HCT116 (cell line): ENCODE results near the gene TMEM117.

ENCODE experiments used
- CEBPB ChIP-seq: IDR thresholded peaks from 2 replicates; pipeline ENCODE4 v1.6.1; 2012; ENCODE audit warnings: low read depth
- CTCF ChIP-seq, 3 experiments: fragments of 200-600 bp in 1 of 3; sonication (generic) in 1 of 3; IDR thresholded peaks in 2 of 3; conservative IDR thresholded peaks in 1 of 3; 2 replicates each; pipeline ENCODE4 v1.5.1; 2012 to 2017; ENCODE audit warnings: low read depth in 2 of 3, low read length in 2 of 3, antibody characterized with exemption in 1 of 3, borderline replicate concordance in 1 of 3, control low read depth in 1 of 3, mild to moderate bottlenecking in 1 of 3, mixed read lengths in 1 of 3, mixed run types in 1 of 3, moderate library complexity in 1 of 3; ENCODE audit not compliant: insufficient read depth in 1 of 3
- EZH2phosphoT487 ChIP-seq: fragments of 200-600 bp; IDR thresholded peaks from 2 replicates; pipeline ENCODE4 v1.6.1; 2018; ENCODE audit warnings: antibody characterized with exemption, borderline replicate concordance
- POLR2AphosphoS5 ChIP-seq: IDR thresholded peaks from 2 replicates; pipeline ENCODE4 v1.6.1; 2011; ENCODE audit warnings: mild to moderate bottlenecking, low read depth, low read length, moderate library complexity
- ZNF274 ChIP-seq: fragments of 200-500 bp; sonication (Bioruptor generic); IDR thresholded peaks from 2 replicates; pipeline ENCODE4 v1.6.1; 2014; ENCODE audit warnings: mild to moderate bottlenecking, low read depth, low read length, inconsistent platforms
- TF ChIP-seq, protein P1 (sequence below): IDR thresholded peaks from 2 replicates; pipeline ENCODE4 v1.6.1; 2012

- no peak for TF ChIP-seq CTCF (IDR thresholded peaks at IDR 0.05 in 2 of 3, conservative IDR thresholded peaks at IDR 0.05 in 1 of 3; ENCODE audit: borderline replicate concordance in 1 of 3, insufficient read depth in 1 of 3, low read depth in 2 of 3, low read length in 2 of 3)
- TF ChIP-seq, protein P1, sequence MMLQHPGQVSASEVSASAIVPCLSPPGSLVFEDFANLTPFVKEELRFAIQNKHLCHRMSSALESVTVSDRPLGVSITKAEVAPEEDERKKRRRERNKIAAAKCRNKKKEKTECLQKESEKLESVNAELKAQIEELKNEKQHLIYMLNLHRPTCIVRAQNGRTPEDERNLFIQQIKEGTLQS, result no peak
- no peak for TF ChIP-seq EZH2phosphoT487
- no peak for TF ChIP-seq CEBPB
- no peak for TF ChIP-seq POLR2AphosphoS5
- no peak for TF ChIP-seq ZNF274
Observed at GRCh38 chr12:43786899-43787693, 48.8 kb upstream of the TMEM117 start.
